HG02885 (cell line): Measurements from ENCODE around the gene VGLL3.

Experiments used
- ATAC-seq: cut with Tn5 transposase; IDR thresholded peaks from one replicate; pipeline ENCODE4 v1.9.1; 2021; ENCODE audit warnings: mild to moderate bottlenecking; ENCODE audit not compliant: unreplicated experiment, poor library complexity

The VGLL3 gene

DNA sequence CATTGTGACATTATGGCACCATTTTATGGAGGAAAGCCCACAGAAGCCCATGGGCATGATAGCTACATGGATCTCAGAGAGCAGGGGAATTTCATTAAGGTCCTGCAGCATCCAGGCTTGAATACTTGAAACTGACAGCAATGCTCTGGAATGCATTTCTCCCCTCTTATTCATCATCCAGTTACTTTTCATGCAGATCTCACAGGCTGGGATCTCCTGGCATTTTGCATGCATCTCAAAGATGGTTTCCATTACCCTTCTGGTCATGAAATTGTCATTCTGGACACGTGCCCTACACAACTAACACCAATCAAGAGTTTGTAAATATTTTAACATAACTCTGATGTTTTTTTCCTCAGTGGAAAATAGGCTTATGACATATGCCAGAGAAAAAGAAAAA, 32.4 kb downstream of the VGLL3 start:
- ATAC-seq: no peak

DNA sequence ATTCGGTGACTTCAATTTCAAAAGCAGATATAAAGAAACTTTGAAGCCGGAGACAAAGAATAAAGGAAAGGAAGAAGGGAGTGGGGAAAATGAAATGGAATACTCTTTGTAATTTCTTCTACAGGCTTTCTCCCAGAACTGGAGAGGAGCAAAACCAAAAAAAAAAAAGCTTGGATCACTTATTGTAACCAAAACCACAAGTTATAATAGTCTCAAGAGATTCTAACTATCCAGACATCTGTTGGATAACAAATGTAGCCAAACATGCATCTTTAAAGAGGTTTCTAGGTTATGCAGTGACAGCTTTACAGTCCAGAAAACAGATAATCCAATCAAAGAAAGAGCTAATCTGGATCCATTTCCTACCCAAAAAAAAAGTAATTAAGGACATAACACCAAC, 36.2 kb downstream of the VGLL3 start:
- no peak for ATAC-seq

DNA sequence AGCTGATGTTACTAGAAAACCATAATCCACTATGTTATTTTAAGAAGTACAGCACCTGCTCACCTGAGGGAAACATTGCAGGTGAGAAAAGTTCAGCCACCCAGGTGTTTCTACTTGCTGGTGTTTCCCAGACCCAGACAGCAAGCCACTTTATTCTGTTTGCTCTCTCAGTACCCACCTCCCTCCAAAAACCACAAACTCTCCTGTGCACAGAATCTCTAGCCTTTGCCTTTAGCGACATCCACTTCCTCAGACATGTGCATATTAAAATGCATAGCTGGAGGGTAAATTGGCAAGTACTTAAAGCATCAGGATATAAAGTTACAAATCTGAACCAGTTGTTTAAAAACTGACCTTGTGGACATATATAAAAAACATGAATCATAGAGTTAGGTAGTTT, 36.7 kb downstream of the VGLL3 start:
- no peak for ATAC-seq

DNA sequence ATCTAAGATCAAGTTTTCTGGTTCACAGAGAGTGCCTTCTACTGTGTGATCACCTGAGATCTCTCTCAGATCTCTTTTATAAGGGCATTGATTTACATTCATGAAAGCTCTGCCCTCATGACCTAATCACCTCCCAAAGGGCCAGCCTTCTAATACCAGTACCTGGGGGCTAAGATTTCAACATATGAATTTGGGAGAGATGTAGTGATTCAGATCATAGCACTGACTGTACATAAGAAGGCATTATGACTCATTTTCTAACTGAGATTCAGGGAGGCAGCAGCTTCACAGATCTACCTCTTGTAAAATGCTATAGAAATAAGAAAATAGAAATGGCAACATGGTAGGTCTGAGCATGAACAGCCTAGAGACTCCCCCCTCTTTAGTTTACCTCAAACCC, 39.6 kb downstream of the VGLL3 start:
- ATAC-seq: no peak

DNA sequence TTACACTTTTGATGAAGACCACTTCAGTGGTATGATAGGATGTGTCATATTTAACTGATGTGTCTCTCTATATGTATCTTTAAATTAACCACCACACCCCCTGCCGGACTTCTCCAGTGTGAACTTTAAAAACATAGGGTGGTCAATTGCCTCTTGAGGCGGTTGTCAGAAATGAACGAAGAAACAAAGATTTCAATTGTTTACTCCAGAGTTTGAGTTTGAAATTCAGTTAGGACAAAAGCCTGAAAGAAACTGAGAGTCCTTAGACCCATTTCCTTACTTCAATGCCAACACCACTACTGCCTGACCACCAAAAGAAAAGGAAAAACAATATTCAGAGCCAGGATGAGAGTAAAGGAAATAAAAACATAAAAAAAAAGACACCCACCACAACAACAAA, 40.2 kb downstream of the VGLL3 start:
- ATAC-seq: no peak

DNA sequence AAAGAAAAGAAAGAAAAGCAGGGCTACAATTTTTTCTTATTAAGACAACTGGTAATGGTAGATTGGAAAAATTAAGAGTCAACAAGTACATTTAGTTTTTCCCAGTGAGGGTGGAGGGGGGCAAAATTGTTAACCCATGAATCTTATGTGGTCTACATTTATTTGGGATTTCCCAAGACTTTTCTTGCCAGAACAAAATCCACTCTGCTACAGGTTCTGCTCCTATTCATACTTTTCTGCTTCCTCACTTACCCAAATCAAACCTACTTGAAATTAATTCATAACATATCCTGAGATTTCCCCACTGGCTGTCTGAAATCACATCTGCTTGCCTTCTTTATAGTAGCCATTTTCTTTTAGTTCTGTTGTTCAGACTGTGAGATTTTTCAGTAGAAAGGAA, 41.1 kb downstream of the VGLL3 start:
- ATAC-seq: no peak

DNA sequence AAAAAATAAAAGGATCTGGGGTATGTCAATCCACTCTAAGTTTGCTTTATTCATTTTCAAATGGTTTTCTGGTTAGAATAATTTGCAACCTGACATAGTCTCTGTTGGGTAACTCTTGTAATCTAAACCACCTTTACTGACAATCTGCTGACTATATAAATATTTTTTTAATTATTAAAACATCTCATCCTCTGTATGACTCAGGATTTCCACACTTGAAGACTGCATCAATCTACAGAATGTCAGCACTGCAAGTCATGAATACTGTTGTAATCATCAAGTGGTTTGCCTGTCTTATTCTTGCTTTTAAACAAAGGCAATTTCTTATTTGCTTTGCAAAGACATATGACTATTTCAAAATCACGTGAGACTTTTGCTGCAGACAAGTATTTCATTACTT, 42.1 kb downstream of the VGLL3 start:
- ATAC-seq: no peak

DNA sequence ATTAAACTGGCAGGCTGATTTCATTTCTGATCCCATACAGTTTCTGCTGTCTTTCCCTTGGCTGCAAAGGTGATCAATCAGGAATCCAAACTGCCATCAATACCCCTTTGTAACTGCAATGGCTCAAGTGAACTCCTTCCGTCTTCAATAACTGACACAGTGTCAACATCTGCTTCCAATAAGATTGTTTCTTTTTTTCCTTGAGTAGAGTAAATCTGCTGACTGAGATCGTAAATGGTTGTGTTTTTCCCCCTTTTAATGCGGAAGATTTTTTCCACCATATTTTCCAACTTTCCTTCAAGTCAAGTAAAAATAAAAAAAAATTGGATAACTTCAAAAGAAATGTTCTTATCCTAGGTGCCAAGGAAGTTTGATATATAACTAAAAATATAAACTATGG, 48.7 kb downstream of the VGLL3 start:
- no peak for ATAC-seq

DNA sequence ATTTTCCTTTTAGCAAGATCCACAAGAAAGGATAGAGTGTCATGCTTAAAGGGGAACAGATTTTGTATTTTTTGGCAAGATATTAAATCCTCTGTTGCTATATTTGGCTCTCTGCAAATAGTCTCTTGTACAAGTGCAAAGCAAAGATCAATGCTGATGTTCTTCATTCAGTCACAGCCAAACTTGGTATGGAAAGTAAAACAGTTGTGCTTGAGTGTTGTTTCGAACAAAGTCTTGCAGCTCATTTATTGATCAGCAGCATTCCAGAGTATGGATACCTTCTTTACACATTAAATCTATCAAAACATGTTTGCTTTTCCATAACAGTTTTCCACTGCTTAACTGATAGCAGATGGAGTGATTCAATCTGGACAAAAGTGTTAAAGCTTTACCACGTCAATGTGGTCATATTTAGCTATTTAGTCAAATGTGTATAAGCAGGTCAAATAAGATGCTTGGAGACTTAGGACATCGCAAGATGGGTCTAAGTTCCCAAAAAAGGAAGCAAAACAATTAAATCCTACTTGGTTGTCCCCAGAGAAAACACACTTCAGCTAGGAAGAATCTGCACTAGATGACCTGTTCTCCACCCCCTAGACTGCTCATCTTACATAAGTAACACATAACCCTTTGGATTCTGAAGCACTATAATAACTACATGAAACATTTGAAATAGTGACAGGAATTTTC, 52.4 kb downstream of the VGLL3 start:
- no peak for ATAC-seq

DNA sequence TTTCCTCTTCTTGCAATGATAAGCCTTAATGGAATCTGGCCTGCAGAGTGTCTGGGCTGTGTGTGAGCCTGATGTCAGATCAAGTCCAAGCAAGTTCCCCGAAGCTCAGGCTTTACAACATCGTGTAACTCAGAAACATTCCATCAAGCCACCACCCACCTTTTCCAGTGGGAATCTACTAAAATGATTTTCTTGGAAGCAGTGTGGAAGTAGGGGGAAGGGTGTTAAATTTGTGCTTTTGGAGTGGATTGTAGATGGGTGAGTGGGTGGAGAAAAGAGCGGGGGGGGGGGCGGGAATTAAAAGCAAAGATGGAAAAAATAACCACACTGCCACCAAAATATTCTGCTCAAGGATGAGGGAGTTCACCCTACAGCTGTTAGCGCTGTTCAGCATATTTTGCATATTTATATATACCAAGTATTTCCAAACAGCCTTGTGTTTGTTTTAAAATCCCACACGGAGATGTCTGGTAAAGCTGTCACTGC, 53.6 kb downstream of the VGLL3 start:
- ATAC-seq: no peak

DNA sequence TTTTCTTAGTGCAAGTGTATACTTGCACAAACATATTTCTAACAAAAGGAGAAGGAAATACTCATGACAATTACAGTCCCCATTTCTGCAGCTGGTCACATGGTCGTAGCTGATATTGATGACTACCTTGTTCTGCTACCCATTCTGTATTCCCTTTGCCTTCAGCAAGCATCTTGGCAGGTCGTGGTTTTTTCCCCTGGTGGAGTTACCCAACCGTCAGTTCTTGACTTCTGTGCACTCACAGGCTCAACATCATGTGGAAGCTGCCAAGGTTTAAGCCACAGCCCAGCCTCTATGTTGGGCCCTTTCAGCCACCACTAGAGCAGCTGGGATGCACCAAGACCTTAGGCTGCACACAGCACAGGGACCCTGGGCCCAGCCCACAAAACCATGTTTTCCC, 56.1 kb downstream of the VGLL3 start:
- ATAC-seq: no peak

DNA sequence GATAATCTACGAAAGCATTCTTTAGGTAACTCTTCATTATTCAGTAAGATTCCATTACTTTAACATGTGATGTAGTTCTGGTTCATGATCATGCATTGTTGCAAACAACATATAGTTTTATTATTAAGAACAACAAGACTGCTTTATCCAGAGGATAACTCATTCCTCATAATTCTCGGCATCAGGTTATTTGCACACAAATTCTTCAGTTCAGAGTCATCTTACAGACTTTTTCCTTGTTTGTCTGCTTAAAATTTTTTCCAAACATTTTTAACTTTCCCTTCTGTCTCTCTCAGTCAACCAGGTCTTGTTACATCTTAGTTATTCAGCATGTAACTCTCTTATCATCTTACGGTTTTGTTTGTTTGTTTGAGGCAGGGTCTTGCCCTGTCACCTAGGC, 60.1 kb downstream of the VGLL3 start:
- ATAC-seq: no peak

DNA sequence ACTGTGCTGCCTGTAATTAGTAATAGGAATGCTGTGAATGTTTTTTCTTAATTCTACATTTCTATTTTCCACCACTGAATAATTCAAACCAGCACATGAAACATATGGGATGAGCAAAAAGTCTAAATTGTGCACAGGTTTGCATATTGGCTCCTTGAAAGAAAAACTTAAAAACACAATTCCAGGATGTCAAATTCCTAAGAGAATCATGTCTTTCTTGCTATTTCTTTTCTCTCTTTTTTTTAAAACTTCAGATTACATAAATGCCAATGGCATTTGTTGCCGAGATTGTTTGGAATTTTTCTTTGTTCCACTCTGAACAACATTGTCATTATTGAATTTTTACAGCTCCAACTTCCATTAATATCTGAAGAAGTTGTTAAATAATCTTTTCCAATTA, 60.8 kb downstream of the VGLL3 start:
- no peak for ATAC-seq

DNA sequence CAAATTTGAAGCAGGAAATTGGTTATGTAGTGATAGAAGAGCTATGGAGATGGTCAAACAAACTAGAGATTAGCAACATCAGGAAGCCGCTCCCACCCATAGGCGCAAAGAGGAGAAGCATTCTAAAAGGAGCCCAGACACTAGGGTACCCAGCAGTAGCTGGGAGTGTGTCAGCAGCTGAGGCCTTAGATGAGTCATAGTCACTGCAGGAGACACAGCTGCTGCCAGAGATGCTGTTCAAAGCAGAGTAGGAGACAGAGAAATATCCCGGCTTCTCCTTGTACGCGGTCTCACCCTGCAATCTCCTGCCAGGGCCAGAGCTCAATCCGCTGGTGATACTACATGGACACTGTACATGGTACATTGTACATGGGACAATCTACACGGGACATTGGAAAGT, 61.9 kb downstream of the VGLL3 start:
- no peak for ATAC-seq

DNA sequence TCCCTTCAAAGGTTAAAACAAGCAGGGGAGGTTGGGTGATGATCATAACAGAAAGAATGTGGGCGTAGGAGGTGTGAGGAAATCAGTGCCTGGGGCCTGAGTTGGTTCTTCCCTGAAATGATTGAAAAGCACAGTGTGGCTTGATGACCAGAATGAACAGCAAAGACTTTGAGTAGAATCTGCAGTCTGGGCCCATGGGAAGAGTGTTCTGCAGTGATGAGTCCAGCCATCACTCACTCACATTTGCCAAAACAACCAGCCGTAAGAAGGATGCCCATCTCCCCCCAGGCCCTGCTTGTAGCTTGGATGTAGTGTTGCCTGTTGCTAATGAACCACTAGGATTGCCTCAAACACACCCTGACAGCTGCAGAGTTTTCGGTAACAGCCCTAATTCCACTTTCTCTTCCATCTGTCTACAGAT, 67.9 kb downstream of the VGLL3 start:
- ATAC-seq: no peak

DNA sequence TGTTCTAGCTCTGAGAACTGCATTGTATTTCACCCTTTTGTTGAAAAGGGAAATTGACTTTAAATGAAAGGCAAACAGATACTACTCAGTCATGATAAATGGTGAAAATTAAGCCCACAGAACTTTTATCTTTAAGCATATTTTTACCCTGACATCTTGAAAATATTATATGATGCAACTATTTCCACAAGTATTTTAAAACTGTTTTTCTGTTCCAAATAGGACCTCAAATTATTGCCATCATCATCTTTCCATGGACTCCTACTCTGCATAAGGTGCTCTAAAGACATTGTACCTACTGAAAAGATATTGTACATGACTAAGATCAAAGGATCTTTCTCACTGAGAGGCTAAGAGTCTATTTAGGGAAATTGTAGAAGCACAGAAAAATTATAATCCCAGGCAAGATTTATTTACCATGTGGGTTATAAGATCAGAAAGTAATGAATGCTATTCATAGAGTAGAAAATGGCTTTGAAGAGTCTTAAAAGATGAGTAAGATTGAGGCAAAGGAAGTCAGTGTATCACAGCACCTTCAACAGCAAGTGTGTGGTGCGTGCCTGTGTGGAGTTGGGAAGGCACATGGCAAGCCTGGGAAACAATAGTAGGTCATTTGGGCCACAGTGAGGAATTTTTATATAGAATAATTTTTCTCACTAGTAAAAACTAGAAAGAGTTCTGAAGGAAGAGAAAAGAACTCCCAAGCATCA, 68.8 kb downstream of the VGLL3 start:
- no peak for ATAC-seq

DNA sequence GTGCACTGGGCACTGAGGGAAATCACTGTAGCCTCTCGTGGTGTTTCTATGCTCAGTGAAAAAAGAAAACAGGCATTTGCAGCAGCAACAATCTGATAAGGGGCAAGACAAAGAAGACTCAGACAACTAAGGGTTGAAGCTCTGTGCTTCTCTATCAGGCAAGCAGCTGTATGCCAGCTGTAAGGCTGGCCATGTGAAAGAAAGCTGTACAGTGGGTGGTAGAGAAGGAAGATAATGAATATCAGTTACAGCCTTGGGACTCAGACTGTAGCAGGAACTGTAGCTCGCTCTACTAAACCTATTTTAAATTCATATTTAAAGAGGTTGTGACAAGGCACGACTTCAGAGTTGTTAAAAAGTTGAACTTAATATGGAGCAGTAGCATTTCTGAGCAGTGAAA, 76.3 kb downstream of the VGLL3 start:
- no peak for ATAC-seq

DNA sequence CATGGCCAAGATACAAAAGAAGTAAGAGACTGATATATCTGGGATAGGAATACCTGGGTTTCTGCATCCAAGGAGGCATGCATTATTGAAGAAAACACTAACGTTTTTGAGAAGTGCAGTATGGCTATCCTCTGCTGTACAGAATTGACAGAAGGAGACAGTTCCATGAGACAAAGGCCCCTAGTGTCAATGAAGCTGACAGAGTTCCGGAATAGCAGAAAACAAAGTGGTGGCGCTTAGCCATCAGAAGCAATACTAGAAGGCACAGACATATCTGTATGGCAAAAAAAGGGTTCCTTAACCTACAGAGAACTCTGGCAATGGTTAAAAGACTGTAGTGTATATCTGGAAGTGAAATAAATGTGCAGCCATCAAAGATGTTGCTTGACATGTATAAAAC, 77.8 kb downstream of the VGLL3 start:
- ATAC-seq: no peak

DNA sequence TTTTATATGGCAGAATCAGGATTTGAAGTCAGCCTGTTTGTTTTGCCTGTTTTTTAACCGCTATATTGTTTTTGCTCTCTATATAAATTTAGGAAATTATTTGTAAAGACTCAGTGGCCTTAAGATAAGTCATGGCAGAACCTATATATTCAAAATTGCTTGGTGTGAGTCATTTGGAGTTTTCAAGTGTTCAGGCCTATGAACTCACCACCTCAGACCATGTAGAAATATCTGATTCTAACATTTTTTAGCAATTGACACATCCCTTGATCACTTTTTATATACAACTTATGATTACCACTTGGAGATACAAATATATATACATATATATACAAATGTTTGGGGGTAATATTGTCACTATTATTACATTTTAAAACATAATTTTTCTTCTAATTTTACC, 95.7 kb downstream of the VGLL3 start:
- no peak for ATAC-seq

DNA sequence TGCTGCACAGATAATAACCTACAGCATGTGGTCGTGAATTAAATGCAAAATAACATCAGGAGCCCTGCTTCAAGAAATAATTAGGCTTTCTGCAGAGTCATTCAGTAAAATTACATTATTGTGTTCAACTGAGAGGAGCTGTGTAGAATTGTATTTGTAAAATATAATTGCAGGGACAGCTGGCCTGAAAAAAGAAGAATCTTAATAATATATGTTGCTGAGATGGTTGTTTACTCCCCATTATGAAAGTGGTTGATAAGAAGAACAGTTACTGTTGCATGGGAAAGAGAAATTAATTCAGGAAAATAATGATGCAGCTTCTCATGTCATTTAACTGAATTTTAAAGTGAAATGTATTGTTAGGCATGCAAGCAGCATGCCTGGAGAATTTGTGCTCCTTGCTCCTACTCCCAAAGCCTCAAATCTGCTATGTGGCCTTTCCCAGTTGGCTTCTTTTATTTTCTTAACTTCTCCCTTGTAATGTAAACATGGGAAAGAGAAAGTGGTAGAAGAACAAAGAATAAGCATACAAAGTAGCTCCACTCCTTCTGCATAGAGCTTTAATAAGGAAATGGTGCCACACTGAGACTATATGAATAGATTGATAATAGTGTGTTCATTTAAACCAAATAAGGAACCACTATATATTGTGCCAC, 100.1 kb downstream of the VGLL3 start:
- ATAC-seq: no peak
